Measurements from ENCODE around the gene DDX42.
"Not testable (repeated sequence)": the region's sequence is repeated elsewhere in the genome, so short reads cannot be mapped to it uniquely, and the experiment has no call there.

The DDX42 gene

GRCh38 chr17:63786971-63787711 lies 13.2 kb downstream of the DDX42 start:
- no peak for DNase-seq (ENCODE audit: low read depth)
- in situ Hi-C loops (cut with HindIII; ENCODE audit: low sequenced_read_pairs) = no loop called here
- TF ChIP-seq CTCF (IDR thresholded peaks at IDR 0.05; ENCODE audit: low read depth, low read length, missing control alignments) = no peak
- no peak overlapping the region for H3K4me3 ChIP-seq (ENCODE audit: low read depth, low read length)

- in situ Hi-C loops (cut with HindIII; ENCODE audit: low sequenced_read_pairs) = no loop called here
- no peak for DNase-seq (ENCODE audit: low read depth)
- no peak for TF ChIP-seq CTCF (IDR thresholded peaks at IDR 0.05; ENCODE audit: low read depth, low read length, missing control alignments)
- no peak overlapping the region for H3K4me3 ChIP-seq (ENCODE audit: low read depth, low read length)
Observed at GRCh38 chr17:63790057-63790456, 16.1 kb downstream of the DDX42 start.

- H3K4me3 ChIP-seq (ENCODE audit: low read depth, low read length) = no peak overlapping the region
- in situ Hi-C loops (cut with HindIII; ENCODE audit: low sequenced_read_pairs) = no loop called here
- no peak for DNase-seq (ENCODE audit: low read depth)
- TF ChIP-seq CTCF (IDR thresholded peaks at IDR 0.05; ENCODE audit: low read depth, low read length, missing control alignments) = no peak
Observed at GRCh38 chr17:63792055-63792729, 18.2 kb downstream of the DDX42 start.

GRCh38 chr17:63796375-63796774 lies 22.4 kb downstream of the DDX42 start:
- in situ Hi-C loops (cut with HindIII; ENCODE audit: low sequenced_read_pairs); H3K4me3 ChIP-seq (ENCODE audit: low read depth, low read length); DNase-seq (ENCODE audit: low read depth): not testable (repeated sequence)

GRCh38 chr17:63798572-63799106 lies 24.7 kb downstream of the DDX42 start:
- in situ Hi-C loops (cut with HindIII; ENCODE audit: low sequenced_read_pairs) = no loop called here
- TF ChIP-seq CTCF (IDR thresholded peaks at IDR 0.05; ENCODE audit: low read depth, low read length, missing control alignments) = no peak
- DNase-seq (ENCODE audit: low read depth) = no peak
- no peak overlapping the region for H3K4me3 ChIP-seq (ENCODE audit: low read depth, low read length)

- no peak for TF ChIP-seq CTCF (IDR thresholded peaks at IDR 0.05; ENCODE audit: low read depth, low read length, missing control alignments)
- in situ Hi-C loops (cut with HindIII; ENCODE audit: low sequenced_read_pairs) = no loop called here
- H3K4me3 ChIP-seq (ENCODE audit: low read depth, low read length) = no peak overlapping the region
- no peak for DNase-seq (ENCODE audit: low read depth)
Observed at GRCh38 chr17:63800783-63801182, 26.8 kb downstream of the DDX42 start.

GRCh38 chr17:63804328-63804727 lies 30.4 kb downstream of the DDX42 start:
- in situ Hi-C loops (cut with HindIII; ENCODE audit: low sequenced_read_pairs) = no loop called here
- no peak for DNase-seq (ENCODE audit: low read depth)
- no peak overlapping the region for H3K4me3 ChIP-seq (ENCODE audit: low read depth, low read length)
- no peak for TF ChIP-seq CTCF (IDR thresholded peaks at IDR 0.05; ENCODE audit: low read depth, low read length, missing control alignments)

Measured in astrocyte of the cerebellum (primary cell).